HK-2 (cell line): ENCODE measurements around the gene CD81.

Source experiments
- DNase-seq: peaks from one replicate; pipeline ENCODE4 v3.0.0-alpha.2; 2018; ENCODE audit not compliant: unreplicated experiment

CD81 gene

DNA sequence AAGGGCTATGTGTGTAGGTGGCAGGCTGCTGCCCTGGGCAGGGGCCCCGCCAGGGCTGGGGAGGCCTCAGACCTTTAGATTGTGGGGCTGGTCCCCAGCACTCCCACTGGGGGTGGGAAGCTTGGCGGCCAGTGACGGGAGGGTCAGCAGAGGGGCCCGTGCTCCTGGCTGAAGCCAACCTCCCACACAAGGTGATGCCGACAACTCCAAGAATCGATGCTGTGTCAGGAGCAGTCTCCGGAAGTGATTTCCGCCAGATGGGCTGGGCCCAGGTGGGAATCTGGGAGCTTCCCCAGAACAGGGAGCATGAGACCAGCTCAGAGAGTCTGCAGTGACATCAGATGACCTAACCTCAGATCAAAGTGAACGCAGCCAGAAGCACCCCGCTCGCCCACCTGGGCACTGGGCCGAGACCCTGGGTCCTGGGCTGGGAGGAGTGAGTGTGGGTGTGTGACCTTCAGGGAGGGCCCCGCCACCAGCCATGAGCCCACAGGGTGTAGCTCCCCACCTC is 59.5 kb downstream of the CD81 start:
- DNase-seq = no peak

DNA sequence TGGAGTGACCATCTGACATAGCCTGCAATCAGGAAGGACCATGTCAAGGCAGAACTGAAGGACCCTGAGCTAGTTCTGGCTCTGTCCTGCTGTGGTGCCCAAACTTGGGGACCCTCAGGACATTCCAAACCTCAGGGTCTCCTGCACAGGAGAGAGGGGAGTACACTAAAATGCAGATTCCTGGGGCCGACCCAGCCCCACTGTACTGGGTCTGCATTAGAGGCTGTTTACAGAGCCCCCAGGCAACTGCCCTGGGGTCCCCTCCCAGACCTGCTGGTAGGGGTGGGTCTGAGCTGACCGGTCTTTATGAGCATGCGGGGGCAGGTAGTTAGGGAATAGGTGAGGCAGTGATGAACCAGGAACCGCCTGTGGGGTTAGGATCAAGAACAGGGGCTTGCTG is 60.4 kb downstream of the CD81 start:
- DNase-seq = no peak

GRCh38 chr11:2439820-2440219 is 62.7 kb downstream of the CD81 start:
- no peak for DNase-seq

DNA sequence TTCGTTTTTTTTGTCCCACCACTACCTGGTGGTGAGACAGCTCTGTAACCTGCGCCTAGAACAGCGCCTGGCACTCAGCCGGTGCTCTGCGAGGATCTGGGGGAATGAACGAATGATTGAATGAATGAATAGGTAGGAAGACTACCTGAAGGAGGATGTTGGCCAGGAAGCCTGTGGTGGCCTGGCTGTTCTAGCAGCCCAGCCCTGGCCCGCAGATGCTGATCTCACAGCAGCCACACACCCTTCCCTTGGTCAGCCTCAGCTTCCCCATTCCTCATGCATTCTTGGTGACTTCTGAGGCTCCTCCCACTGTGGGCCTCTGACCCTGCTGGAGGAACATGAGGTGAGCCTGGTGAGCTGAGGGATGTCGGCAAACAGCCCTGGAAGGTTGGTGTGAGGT is 63.5 kb downstream of the CD81 start:
- DNase-seq = no peak

- DNase-seq = no peak
Observed at GRCh38 chr11:2441171-2441570, 64.1 kb downstream of the CD81 start.

GRCh38 chr11:2442589-2442988 is 65.5 kb downstream of the CD81 start:
- DNase-seq = no peak

DNA sequence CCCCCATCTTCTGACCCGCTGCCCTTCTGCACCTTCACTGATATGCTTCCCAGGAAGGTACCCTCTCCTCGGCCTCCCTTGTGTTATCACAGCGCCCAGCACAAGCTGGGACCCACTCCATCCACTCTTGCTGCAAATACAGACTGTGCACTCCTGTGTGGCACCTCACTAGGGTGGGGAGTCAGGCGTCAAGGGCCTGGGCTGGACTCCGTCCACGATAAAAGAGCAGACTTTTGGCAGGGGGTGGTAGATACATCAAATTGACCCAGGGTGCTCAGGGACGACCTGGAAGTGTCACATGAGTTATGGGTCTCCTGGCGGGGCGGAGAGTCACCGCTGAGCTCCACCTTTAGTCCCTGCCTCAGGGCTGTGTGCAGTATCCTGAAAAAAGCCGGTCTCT is 66.3 kb downstream of the CD81 start:
- no peak for DNase-seq

GRCh38 chr11:2443881-2444820 is 67.0 kb downstream of the CD81 start, which contains the start of gene TRPM5:
Gene TRPM5, minus strand, starts transcription at chr11:2444514. Its CDS starts 21,478 bp downstream, at chr11:2423036.
- no peak for DNase-seq

DNA sequence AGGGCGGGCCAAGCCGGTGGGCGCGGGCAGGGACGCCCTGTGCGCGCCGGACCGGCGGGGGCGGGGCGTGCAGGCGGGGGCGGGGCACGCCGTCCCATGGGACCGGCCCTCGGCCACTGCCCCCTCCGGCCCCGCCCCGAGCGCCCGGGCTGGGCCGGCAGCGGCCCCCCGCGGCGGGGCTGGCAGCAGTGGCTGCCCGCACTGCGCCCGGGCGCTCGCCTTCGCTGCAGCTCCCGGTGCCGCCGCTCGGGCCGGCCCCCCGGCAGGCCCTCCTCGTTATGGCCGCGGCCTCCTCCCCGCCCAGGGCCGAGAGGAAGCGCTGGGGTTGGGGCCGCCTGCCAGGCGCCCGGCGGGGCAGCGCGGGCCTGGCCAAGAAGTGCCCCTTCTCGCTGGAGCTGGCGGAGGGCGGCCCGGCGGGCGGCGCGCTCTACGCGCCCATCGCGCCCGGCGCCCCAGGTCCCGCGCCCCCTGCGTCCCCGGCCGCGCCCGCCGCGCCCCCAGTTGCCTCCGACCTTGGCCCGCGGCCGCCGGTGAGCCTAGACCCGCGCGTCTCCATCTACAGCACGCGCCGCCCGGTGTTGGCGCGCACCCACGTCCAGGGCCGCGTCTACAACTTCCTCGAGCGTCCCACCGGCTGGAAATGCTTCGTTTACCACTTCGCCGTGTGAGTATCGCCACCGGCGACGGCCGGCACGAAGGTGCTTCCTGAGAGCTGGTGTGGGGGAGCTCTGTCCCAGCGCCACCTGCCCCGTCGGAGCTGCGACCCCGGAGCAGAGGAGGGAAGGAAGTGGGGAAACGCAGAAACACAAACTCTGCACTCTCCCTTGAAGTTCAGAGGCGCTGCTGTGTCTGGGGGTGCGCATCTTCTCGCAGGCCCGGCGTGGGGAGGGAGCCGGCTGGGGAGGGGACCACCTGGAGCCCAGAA is 68.0 kb downstream of the CD81 start, which contains the start of gene KCNQ1:
Gene KCNQ1, plus strand, starts transcription at position 188 of the 925 bp plus-strand sequence. Its CDS starts 91 bp downstream, at position 279.
- no peak for DNase-seq

GRCh38 chr11:2445746-2446551 is 68.8 kb downstream of the CD81 start:
- no peak for DNase-seq

GRCh38 chr11:2446590-2447252 is 69.6 kb downstream of the CD81 start:
- no peak for DNase-seq
